GM21447 (cell line): ENCODE measurements around the gene NUDT3.
"Not testable (repeated sequence)": the region's sequence is repeated elsewhere in the genome, so short reads cannot be mapped to it uniquely, and the experiment has no call there.

ENCODE experiments used
- ATAC-seq: cut with Tn5 transposase; IDR thresholded peaks from one replicate; pipeline ENCODE4 v1.9.1; 2021; ENCODE audit not compliant: unreplicated experiment

The NUDT3 gene

GRCh38 chr6:34269132-34269531, 123.3 kb downstream of the NUDT3 start:
- not testable (repeated sequence) for ATAC-seq

GRCh38 chr6:34267746-34268145, 124.7 kb downstream of the NUDT3 start:
- ATAC-seq: no peak

DNA sequence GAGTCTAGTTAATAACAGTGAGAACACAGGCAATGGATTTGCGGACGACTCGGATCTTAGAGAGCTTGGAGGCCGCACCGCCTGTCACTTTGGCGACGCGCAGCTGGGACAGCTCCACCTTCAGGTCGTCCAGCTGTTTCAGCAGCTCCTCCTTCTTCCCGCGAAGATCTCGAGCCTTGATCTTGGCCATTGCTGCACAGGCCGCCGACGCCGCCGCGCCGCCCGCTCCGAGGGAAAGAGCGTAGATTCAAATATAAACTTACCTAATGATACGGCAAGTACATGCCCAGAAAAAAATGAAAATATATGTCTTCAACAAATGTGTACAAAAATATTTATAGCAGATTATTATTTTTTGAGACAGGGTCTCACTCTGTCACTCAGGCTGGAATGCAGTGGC, 129.0 kb downstream of the NUDT3 start:
- not testable (repeated sequence) for ATAC-seq

GRCh38 chr6:34260576-34261267, 131.7 kb downstream of the NUDT3 start:
- no peak for ATAC-seq

GRCh38 chr6:34259529-34260069, 132.9 kb downstream of the NUDT3 start:
- ATAC-seq: no peak

GRCh38 chr6:34252395-34252794, 140.1 kb downstream of the NUDT3 start:
- not testable (repeated sequence) for ATAC-seq

GRCh38 chr6:34249469-34250261, 142.8 kb downstream of the NUDT3 start:
- ATAC-seq: peak; percentile 26

- ATAC-seq: peak; percentile 75
These were observed 143.6 kb downstream of the NUDT3 start, which contains the start of gene SMIM29 for GRCh38 chr6:34248727-34249468. TSS of gene SMIM29 (minus strand) at chr6:34249006. CDS start at chr6:34247791, 1,215 bp downstream.

DNA sequence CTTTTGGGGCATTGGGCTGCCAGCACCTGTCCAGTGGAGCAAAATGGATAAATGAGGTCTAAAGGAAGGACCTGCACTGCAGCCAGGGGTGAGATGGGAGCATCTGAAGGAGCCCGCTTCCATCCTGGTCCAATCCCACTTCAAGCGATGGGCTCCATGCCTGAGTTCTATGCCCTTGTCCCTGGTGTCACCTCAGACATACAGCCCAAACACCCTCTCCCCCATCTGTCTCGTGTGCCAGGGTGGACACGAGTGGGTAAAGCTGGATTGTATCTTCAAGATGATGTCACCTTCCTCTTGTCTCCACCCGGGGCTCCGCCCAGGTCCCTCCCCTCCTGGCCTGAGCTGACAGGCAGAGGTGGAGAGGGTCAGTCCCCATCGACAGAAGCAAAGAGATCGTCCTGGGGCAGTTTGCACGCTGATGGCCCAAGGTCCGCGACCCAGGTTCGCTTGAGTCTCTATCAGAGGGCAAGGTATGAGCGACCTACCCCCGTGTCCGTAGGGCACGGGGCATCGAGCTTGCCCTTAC, 144.2 kb downstream of the NUDT3 start:
- ATAC-seq: peak; percentile 32

DNA sequence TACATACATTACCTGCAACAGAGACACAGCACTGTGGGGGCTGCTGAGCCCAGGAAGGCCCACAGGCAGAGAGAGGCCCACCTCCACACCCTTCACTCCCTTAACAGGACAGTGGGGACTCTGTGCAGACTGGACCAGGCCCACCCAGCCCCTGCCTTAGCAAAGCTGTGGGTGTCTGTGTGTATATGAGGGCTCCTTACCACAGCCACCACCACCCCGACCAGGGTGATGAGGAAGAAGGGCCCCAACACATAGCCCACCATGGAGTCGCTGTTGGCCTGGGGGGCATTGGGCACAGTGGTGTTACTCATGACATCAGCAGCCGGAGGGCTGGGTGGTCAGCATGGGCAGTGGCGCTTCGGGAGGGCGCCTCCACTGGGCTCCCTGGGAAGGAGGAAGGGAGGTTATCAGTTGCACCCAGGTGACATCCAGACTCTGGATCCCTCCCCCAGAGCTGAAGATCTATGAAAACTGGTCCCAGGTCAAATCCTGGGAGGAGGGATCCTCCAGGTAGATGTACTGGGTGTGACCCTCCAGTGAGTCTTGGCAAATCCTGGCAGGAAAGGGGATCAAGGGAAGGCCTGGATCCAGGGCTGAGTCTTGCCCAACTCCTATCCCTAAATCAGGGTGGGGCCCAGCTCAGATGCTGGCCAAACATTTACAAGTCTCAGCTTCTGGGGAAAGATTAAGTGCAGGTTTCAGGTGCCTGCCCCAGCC, 144.8 kb downstream of the NUDT3 start:
- ATAC-seq: no peak

GRCh38 chr6:34246563-34247391, 145.7 kb downstream of the NUDT3 start:
- ATAC-seq: no peak

GRCh38 chr6:34246249-34246562, 146.3 kb downstream of the NUDT3 start:
- ATAC-seq: no peak

GRCh38 chr6:34245761-34246140, 146.7 kb downstream of the NUDT3 start:
- not testable (repeated sequence) for ATAC-seq

DNA sequence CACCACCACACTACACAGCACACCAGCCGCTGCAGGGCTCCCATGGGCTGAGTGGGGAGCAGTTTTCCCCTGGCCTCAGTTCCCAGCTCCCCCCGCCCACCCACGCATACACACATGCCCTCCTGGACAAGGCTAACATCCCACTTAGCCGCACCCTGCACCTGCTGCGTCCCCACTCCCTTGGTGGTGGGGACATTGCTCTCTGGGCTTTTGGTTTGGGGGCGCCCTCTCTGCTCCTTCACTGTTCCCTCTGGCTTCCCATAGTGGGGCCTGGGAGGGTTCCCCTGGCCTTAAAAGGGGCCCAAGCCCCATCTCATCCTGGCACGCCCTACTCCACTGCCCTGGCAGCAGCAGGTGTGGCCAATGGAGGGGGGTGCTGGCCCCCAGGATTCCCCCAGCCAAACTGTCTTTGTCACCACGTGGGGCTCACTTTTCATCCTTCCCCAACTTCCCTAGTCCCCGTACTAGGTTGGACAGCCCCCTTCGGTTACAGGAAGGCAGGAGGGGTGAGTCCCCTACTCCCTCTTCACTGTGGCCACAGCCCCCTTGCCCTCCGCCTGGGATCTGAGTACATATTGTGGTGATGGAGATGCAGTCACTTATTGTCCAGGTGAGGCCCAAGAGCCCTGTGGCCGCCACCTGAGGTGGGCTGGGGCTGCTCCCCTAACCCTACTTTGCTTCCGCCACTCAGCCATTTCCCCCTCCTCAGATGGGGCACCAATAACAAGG, 147.3 kb downstream of the NUDT3 start:
- ATAC-seq: not testable (repeated sequence)

GRCh38 chr6:34243901-34244884, 148.3 kb downstream of the NUDT3 start:
- no peak for ATAC-seq

GRCh38 chr6:34243131-34243771, 149.2 kb downstream of the NUDT3 start:
- ATAC-seq: no peak
